HG02981 (cell line): Measurements from ENCODE around the gene WWOX.
"Not testable (repeated sequence)": the region's sequence is repeated elsewhere in the genome, so short reads cannot be mapped to it uniquely, and the experiment has no call there.

Source experiments
- ATAC-seq: cut with Tn5 transposase; IDR thresholded peaks from one replicate; pipeline ENCODE4 v1.9.1; 2021; ENCODE audit warnings: mild to moderate bottlenecking, moderate library complexity; ENCODE audit not compliant: unreplicated experiment

The WWOX gene

DNA sequence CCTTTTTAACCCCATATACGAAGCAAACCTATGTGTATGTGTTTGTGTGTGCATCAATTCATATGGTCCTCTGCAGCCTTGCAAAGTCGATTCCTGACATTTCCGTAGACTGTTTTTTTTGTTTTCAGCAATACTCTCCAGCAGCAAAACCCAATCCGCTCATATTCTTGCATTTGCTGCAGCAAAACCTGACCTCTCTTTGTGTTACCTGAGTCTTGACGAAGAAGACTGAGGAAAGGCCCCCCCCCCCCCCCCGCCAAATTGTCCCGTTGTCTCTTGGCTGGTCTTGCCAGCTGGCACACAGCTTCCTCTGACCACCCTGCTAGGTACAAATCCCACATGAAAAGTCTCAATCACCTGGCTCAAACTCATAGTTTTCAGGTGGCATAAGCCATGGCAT lies 494.7 kb downstream of the WWOX start:
- ATAC-seq: no peak

DNA sequence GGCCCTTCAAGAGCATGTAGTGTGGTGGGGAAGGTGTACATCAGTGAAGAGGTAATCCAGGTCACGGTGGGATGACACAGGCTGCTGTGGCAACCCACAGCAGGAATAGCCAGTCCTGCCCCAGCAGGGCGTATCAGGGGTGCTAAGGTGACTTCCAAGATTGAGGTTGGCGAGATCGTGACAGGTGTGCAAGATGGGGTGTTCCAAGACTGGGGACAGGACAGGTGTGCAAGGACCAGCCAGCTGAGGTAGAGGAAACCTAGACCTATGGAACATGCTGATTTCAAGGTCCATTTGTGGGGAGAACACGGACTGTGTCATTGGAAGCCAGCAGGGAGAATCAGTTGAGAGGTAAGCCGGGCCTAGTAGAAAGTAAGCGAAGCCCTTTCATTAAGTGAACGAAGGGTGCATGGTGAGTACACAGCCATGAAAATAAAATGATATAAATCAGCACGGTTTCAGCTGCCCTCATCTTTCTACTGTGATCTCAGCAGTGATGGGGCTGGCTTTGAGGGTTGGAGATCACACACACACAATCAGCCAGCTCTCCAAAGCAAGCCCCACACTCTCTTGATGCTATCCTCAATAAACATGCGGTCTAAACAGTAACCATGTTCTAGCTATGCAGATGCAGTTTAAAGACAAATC lies 497.0 kb downstream of the WWOX start:
- ATAC-seq: no peak

DNA sequence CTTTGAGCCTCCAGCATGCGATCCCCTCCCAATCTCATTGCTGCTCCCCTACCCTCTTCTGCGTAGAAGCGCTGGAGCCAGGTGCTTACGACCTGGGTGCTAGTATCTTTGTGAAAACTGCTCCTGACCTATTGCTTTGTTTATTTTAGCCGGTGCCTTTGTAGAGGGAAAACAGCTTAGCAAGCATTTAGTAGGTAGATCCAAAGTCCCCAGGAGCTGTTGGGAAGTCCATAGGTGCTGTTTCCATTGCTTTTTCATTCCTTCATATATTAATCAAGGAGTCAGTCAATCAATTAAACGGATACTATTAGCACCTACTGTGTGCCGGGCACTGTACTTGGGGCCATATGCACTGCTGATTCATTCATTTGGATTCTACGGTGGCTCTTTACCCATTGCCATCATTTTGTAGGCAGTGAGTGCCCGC lies 497.6 kb downstream of the WWOX start:
- no peak for ATAC-seq

DNA sequence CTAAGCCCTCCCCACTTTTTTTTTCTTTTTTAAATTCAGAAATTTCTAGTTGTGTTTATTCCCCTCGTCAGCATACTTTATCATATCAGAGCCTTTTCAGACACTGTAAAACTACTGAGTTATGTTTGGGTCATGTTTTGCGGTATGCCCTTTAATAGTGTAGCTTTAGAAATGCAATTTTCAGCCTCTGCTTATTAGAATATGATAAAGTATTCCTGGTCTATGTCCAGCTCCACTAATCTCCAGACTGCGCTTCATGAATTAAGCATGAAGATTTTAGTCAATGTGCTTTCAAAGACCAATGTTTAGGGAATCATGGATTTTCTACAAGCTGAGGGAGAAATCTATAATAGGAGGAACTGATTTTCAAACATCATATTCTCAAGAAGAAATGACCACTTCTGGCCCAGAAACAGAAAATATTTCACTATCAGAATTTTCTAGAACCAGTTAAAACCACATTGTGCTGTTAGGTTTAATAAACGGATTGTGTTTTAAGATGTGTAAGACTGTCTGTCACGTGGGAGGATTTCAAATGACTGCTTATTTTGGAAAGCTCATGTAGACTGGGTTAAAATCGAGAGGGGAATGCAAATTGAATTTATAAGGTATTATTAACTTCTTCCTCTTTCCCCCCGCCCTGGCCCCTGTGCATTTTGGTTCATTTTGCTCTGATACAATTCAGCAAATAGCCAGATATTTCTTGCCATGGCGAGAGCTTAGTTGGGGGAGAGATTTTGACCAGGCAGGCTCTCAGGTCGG lies 498.5 kb downstream of the WWOX start:
- no peak for ATAC-seq

DNA sequence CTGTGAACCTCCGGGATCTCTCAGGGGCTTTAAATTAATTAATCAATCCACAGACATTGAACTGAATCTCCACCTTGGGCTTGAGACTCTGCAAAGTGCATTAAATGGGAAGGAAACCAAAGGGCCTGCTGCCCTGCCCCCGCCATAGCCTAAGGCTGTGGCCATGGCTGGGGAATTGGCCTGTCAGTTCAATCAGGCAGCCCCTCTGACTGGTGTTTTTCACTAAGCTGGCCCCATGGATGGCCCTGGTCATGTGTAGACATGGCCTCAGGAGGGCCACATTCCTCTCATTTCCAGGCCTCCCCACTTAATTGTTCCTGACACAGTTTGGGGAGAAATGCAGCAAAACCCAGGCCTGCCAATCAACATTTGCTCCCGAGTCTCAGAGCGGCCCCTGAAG lies 499.8 kb downstream of the WWOX start:
- no peak for ATAC-seq

DNA sequence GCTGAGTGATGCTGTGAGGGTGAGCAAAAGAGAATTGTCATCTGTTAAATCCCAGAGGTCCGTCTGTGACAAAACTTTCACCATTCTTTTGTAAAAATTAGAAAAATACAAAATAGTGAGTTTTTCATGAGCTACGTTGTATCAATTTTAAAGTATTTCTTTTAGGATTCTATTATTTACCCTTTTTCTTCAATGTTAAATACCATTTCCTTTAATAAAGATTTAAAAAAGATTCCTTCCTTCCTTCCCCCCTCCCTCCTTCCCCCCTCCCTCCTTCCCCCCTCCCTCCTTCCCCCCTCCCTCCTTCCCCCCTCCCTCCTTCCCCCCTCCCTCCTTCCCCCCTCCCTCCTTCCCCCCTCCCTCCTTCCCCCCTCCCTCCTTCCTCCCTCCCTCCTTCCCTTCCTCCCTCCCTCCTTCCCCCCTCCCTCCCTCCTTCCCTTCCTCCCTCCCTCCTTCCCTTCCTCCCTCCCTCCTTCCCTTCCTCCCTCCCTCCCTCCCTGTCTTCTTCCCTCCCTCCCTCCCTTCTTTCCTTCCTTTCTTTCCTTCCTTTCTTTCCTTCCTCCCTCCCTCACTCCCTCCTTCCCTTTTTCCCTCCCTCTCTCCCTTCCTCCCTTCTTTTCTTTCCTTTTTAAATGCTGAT lies 505.1 kb downstream of the WWOX start:
- ATAC-seq: not testable (repeated sequence)

DNA sequence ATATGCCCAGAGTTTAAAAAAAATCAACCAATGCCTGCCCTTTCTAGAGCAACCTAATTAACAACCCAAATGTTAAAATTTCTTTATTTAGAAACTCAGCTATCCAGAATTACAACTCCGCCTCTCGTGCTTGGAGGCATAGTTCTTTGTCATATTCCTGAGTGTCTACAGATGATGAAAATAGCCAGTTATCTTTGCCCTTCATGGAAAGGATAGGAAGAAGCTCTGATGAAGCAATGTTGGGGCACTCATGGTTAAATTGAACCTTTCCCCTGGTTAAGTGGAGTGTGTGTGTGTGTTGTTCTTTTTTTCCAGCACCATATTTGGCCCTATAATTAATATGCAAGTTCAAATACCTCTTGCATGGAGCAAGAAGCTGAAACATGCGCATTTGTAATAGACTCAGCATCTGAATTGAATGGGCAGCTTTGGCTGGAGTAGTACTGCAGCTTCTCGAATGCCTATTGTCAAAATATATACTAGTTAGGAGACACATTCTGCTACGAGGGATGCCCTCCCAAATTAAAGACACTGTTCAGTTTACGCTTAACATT lies 506.2 kb downstream of the WWOX start:
- ATAC-seq: no peak

DNA sequence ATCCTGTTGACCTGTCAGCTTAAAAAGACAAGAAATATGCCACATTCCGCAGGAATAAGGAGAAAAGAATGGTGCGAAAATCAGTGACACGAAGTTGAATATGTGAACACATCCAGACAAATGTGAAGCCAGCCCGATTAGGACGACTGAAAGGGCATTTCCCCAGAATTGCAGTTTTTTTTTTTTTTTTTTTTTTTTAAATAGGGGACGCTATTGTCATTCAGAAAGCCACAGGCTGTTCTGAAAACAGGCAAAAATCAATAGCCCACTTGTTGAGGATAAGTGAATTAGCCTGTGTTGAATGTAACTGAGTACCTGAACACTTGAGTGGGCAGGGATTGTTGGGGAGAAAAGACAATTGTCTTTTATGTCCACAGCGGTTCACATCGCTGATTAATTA lies 507.1 kb downstream of the WWOX start:
- no peak for ATAC-seq

DNA sequence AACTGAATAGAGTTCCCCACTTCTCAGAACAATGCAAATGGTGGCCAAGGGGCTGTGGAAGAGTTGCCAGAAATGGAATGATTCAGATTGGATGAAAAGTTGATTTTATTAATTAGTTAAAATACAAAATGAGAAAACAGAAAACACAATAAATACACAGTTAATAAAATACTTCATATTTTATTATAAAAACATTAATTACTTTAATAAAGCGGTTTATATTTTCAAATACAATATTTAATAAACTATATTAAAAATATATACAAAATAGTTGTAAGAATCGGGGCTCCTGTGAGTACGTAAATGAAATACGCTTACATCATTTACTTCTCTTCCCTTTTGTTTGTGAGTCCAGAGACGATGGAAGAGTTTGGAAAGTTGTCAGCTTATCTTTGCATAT lies 507.6 kb downstream of the WWOX start:
- ATAC-seq: no peak

DNA sequence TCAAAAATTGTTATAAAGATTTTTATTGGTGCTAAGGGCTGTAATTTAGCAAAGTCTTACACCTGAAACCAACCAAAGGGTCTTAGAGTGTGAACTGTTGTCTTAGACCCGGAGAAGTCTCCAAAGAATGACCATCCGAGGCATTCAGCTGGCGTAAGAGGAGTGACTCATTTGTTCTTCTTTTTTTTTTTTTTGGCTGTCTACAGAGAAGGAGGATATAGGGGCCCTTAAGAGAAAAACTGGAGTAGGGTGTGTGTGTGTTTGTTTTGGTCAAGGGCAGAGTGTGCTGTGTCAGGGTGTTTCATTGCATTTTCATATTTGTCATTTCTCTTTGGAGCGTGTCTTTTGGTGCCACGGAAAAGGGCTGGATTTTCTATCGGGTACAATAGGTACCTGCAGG lies 508.0 kb downstream of the WWOX start:
- ATAC-seq: no peak

DNA sequence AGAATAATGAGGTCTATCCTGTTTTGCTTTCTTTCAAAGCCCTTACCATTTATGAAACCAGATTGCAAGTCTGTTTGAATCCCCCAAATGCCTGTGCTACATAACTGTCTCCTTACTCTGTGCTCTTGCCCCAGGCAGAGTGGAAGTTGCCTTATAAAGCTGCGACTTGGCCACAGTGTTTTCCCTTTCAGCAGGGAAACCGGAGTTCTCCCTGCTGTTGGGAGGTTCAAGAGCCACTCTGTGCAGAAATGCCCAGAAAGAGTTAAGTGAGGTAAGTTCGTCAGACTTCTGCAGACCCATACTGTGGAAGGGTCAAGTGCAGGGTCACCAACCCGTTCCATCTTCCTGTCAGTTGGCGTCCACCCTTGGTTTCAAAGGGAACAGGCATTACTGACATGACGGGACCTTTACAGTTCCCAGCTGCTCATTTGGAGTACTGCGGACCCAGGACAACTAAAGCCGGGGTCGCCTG lies 508.9 kb downstream of the WWOX start:
- ATAC-seq: no peak

DNA sequence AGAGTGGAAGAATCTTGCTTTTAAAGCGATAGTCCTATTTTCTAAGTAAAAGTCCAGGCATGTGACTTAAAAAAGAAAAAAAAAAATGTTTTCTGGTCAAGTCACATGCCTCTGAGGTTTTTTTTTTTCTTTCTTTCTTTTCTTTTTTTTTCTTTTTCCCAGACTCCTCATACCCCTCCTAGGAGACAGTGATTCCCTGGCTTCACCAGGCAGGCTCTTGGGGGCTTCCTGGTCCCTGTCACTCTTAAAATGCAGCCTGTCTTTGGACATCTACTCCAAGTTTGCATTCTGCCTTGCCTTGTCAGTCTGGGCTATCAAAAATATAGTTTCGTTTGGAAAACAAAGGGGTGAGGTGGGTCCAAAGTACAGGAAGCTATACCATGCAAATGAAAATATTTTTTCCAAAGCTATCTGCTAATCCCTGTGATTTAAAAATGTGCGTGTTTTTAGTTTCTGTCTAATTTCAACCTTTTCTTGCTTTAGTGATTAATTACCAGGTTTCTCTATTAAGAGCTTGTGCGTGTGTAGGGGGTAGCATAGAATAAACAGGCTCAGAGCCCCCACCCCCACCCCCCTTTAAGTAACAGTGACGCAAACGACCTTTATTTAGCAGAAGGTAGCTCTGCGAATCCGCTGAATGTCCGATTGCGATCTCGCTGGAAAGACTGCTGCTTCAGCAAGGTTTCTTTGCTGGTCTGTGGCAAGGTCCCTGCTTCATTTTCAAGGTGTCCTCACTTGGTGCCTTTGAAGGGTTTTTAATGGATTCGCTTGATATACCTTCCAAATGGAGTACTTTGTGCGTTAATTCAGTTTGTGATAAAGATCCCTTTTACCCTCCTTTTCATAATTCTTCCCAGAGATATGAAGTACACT lies 510.2 kb downstream of the WWOX start:
- no peak for ATAC-seq

DNA sequence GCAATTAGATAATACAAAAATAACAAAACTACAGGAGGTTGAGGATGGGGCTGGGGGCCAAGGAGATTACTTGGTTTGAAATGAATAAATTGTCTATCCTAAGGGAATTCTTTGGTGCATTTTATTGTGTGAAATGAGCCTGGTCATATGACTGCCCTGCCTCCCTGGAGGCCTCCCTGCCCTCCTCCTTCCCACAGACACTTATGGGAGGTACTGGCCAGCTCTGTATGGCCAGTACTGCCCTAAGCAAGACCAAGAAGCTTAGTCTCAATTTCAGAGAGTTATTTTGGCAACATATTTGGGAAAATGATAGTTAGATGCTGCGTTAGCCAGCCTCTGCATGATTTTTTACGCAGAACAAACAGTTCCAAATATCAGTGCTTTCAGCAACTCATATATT lies 511.9 kb downstream of the WWOX start:
- ATAC-seq: no peak

DNA sequence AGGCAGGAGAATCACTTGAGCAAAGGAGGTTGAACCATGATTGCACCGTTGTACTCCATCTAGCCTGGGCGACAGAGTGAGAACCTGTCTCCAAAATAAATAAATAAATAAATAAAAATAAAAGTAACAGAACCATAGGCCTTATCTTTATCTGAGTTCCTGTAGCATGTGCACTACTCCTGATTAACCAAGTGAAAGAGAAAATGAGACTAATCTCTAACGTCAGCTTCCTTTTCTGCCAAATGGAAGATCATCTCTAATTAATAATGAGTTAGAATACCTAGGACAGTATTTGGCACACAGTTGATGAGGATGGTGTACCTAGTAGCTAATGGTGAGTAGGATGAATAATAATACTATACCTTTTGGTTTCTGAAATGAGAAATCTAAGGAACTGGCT lies 520.4 kb downstream of the WWOX start:
- ATAC-seq: no peak

DNA sequence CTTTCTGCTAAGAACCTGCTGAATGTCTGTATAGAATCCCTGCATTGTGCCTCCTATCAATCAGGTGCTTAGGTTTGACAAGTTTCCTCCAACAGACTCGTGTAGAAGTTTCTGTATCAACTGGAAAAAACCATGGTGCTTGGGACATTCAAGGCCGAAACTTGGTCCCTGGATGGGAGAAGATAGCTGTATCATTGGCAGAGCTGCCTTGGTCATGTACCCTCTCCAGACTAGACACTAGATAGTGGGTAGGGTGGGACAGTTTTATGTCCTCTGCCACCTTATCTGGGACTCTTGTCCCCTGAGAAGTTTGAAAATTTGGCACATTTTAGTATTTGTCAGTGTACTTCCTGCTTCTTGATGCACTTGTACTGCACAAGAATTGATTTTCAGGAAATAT lies 520.8 kb downstream of the WWOX start:
- ATAC-seq: no peak

DNA sequence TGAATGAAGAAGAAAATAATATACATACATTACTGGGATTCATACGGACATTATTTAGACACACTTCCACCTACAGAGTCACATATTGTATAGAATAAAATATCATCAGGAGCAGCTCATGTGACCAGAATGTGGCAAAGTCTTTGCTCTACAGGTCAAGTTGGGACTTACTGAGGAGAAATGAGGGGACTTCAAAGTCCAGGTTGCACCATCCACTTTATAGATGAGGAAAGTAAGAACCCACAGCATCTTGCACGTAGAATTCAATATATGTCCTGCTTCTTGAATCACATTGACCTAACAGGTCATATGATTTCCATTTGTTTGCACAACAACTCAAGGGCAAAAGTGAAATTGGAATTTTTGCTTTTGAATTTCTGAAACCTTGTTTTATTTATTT lies 524.3 kb downstream of the WWOX start:
- ATAC-seq: no peak

DNA sequence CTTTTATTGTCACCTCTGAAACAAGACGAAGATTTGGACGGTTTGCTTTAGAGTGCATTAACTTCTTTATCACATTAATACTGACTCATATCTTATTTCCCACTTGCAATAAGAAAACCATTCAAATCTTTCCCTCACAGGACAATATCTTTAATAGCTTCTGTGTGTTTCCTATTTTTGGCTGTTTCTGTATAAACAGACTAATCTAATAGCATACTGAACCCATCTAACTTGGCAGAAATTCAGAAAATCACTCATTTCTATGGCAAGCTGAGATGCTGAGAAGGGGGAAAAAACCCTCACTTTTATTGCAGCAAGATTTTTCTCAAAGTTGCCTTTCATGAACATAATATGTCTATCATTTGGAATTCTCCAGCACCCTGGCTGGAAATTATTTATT lies 524.9 kb downstream of the WWOX start:
- no peak for ATAC-seq

DNA sequence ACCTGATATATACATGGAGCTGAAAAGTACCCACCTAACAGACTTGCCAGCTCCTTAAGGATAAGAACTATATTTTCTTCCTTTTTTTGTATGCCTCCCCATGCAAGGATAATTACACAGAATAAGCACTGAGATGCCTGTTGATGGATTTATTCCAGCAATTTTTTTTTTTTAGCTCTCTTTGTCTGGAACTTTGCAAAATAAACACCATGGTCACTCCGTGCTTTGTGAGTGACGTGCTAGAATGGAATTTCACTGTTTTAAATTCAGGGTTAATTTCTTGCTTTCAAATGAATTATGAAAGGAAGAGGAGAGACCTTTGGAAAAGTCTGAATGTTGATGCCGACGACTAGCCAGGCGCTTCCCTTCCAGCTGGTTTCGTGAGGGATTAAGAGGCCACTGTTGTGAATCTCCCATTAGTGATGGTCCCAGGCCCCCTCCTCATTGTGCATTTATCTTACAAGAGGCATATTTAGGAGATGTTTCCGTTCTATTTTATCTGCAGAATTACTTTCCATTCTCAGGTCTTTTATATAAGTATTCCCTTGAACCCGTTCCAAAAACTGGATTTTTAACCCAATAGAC lies 529.1 kb downstream of the WWOX start:
- no peak for ATAC-seq

DNA sequence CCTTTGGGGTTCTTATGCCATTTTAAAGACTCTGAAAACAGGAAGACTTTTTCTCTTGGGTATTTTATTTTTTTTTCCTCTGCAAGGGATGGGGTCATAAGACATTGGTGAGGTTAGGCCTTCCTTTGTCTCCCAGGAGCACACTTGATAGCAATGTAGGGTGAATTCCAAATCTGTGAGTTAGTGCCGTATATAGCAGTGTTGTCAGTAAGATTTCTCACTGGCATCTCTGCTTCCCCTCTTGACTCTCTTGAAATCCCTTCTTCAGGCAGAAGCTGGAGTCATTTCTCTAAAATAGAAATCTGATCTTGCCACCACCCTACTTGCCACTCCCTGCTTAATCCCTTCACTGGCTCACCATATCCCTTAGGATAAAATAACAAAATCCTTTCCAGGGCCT lies 529.7 kb downstream of the WWOX start:
- ATAC-seq: no peak

DNA sequence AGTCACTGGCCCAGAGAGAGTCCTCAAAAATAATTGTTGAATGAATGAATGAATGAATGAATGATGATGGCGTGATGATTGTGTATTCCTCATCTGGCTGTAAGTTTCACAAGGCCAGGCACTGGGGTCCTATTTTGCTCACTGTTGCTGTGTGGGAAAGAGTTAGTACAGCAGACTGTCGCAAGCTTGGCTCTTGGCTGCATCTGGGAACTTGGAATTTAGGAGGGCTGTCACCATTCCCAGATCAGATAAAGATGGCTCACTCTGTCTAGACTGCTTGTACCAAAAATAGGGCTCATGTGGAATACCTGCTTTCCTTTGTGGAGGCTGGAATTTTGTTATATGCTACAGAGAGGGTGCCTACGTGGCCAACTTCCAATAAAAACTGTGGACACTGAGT lies 530.6 kb downstream of the WWOX start:
- ATAC-seq: no peak

DNA sequence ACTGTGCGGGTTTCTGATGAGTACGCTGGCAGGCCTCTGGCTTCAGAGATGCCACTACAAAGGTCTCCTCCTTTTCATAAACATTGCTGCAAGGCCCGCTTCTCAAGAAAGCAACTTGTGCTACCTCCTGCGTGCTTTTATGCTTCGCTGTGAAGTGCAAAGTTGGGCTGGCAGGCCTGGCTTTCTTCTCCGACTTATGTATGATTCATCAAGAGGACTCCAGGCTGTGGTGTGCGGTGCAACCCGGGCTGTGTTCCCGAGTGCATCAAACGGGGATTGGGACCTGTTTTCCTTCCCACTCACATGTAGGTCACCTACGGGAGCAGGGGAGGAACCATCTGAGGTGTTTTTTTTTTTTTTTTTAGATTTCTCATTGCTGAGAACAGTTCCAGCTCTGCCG lies 534.1 kb downstream of the WWOX start:
- no peak for ATAC-seq
